Fibroblast of the conjunctiva (primary cell): ENCODE results near the gene CREM.
A peak's percentile ranks its signal among the peaks of the same experiment; 100 is the strongest.
"Not testable (repeated sequence)": the region's sequence is repeated elsewhere in the genome, so short reads cannot be mapped to it uniquely, and the experiment has no call there.

Source experiments
- DNase-seq: peaks from one replicate; pipeline ENCODE4 v3.0.0-alpha.2; 2010; ENCODE audit warnings: low read depth

The CREM gene

GRCh38 chr10:35194906-35195305 lies 68.3 kb downstream of the CREM start:
- DNase-seq, result no peak

- peak; percentile 87 for DNase-seq
These were observed 69.0 kb downstream of the CREM start for GRCh38 chr10:35195361-35196306.

DNA sequence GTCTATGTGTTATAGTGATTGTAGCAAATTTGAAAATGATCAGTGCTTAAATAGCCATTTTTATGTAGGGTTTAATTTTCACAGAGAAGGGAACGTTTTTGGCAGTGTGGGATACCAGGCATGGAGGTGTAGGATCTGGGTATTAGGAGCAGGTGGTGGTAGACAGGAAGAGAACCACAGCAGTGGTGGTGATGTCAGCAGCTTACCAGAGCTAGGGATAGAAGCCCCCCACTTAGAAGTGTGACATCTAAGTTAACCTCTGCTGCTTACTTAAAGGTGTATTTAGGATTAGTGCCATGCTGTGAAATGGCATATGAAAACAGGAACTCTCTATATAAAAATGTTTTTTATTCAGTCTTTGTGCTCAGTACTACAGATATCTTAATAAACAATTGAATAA lies 73.8 kb downstream of the CREM start:
- DNase-seq, result no peak

DNA sequence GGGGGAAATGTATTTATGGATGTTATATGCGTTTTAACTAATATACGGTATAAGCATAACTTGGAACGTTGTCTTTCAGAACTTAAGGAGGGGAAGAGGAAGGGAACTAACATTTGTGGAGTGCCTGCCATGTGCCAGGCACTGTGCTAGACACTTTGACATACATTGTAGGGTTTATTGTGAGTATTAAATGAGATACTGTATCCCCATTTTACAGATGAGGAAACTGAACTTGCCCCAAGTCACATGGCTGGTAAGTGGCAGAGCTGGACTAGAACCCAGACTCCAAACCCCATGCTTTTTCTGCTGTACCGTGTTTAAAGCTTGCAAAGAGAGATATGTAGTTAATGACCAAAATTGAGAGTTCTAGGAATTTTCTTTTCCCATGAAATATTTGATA lies 74.6 kb downstream of the CREM start:
- no peak for DNase-seq

- no peak for DNase-seq
These were observed 75.4 kb downstream of the CREM start for GRCh38 chr10:35202050-35202449.

- no peak for DNase-seq
These were observed 77.1 kb downstream of the CREM start for GRCh38 chr10:35203745-35204144.

DNA sequence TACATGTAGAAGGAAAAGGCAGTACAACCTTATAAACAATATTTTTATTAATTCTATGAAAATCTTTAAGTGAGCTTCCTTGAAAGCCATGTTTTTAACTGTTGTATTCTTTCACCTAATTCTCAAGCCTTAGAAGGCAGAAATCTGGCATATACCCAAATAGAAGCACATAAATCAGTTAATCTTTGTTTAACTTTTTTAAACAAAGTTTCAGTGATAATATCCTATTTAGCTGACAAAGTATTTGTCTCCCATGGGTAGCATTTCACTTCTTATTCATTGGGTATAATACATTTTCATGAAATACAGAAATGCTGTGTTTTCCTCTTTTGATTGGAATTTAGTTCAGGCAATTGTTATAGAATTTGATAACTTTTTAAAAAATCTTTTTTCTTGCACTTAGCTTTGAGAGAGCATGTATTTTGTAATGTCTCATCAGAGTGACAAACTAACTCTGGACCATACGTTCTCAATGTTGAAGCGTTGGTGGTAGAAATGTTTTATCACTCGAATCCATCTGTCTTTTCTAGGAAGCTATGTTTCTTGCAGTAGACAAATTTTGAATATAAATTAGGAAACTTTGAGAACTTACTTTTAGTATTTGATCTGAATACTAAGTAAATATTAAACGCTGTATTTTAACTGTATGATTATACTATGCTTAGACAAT lies 78.1 kb downstream of the CREM start:
- no peak for DNase-seq

GRCh38 chr10:35206274-35206673 lies 79.6 kb downstream of the CREM start:
- no peak for DNase-seq

- DNase-seq, result no peak
These were observed 81.9 kb downstream of the CREM start for GRCh38 chr10:35208536-35208935.

DNA sequence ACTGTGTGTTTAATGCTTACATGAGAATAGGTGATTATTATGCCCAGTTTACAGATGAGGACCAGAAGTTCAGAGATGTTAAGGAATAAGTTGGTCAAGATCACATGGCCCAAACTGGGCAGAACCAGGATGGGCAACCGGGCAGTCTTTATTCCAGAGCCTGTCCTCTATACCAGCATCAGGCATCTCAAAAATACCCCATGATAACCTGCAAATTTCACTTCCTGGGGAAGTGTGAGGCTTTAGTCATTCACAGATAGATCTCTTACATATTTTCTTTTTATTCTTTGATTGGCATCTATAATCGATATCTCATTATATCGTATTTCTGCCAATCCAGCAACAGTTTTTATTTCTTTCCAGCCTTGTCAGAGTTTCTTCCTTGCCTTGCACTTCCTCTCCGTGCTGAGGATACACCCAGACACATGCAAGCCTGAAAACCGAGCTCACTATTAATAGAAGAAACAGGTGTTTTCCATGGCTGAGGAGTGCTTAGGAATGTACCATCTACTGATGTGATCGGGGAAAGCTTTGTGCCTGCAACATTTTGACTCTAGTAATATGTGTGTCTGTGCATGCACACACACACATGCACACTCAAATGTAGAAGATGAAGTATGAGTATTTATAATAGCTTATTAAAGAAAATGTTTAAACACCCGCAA lies 82.4 kb downstream of the CREM start:
- DNase-seq, result no peak

DNA sequence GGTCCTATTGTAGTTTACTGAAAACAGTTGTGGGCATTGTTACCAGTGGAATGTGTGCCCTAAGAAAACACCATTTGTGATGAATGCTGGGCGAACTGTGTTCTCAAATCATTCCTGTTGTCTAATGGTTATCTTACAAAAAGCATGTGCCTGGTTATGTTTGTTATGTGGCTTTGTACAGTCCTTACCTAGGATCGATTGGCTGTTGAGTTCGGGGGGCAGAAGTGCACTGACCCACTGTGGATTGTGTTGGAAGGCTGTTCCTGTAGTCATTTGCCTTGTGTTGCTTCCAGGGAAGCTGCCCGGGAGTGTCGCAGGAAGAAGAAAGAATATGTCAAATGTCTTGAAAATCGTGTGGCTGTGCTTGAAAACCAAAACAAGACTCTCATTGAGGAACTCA lies 84.3 kb downstream of the CREM start:
- DNase-seq, result no peak

DNA sequence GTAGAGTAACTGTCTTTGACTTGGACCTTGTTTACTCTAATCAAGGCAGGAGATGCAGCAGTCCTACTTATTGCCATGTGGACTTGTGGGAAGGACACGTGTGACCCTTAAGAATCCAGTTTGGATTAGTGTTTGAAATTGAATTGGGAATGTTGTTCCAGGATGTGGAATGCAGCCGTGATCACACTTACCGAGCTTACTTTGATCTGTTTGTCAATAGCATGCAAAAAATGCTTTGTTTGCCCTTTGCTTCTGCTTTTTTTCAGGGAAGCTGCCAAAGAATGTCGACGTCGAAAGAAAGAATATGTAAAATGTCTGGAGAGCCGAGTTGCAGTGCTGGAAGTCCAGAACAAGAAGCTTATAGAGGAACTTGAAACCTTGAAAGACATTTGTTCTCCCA lies 84.7 kb downstream of the CREM start:
- DNase-seq, result no peak

DNA sequence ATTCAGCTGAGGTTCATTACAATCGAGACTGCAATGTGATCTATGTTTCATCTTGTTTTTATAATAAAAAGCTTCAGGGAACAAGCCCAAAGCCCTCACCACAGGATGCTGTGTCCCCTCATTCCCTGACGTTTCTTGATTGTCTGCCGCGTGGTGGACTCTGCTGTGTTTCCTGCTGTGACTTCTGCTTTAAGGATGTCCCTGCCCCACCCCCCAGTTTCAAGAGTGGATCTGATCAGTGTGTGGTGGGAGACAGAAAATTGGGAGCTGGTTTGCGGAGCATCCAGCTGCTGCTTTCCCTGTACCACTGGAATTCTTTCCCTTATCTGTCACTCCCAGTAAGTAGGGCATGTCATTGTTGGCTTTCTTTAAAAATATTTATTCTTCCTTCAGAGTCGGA lies 86.2 kb downstream of the CREM start:
- DNase-seq, result no peak

- no peak for DNase-seq
These were observed 87.1 kb downstream of the CREM start for GRCh38 chr10:35213699-35214098.

- no peak for DNase-seq
These were observed 88.0 kb downstream of the CREM start for GRCh38 chr10:35214607-35215020.

DNA sequence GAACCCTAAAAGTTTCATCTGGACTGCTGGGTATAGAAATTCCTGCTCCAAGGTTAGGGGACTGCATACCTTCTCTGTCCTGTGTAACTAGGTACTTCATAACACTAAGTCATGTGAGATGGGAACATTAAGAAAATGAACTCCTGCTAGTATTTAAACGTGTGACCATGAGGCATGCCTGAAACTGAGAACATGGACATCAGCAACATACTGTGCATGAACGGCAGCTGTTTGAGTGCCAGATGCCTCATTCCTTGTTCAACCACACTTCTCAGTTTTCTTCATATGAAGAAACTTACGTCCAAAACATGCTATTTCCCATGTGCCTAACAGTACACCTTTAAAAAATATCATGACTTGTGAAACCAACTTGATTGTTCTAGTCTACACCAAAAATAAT lies 88.5 kb downstream of the CREM start:
- DNase-seq, result no peak

DNA sequence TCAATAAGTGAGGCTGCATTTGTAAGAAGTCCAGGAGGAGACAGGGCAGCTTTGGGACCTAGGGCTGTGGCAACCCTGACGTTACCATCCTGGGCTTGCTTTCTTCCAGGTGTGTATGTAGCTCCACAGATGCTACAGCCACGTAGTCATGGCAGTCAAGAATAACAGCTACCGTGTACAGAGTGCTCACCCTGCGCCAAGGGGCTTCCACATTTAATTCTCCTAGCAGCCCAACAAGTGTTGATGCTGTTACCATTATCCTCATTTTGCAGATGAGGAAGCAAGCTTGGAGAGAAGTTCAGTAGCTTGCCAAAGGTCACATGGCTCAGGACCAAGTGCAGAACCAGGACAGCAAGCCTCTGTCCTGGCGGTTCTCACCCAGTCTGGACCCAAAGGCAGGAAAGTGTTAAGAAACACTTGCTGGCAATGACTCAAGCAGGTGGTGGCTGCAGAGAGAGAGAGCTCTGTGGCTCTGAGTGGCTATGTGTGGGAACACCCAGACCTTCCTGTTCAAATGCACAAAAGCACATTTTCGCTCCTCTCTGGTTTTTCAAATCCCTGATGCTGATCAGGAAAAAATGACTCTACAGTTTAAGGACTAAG lies 89.8 kb downstream of the CREM start:
- DNase-seq, result no peak

GRCh38 chr10:35216956-35217355 lies 90.3 kb downstream of the CREM start:
- DNase-seq, result not testable (repeated sequence)

DNA sequence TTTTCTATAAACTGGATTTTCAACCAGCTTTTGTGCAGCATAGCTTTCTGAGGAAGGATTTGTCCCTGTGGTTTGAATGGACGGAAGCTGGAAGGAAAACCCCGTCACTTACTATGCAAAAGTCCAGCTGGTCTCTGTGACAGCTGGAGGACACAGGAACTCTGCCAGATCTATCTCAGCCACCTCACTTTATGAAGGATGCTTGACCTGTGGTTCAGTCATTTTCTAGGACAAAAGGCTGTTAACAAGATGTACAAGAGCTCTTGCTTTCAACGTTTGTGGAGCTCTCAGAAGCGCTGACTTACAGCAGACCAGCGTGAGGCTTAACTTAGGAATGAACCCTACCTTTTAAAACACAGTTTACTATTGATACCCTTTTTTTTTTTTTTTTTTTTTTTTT lies 90.8 kb downstream of the CREM start:
- no peak for DNase-seq

DNA sequence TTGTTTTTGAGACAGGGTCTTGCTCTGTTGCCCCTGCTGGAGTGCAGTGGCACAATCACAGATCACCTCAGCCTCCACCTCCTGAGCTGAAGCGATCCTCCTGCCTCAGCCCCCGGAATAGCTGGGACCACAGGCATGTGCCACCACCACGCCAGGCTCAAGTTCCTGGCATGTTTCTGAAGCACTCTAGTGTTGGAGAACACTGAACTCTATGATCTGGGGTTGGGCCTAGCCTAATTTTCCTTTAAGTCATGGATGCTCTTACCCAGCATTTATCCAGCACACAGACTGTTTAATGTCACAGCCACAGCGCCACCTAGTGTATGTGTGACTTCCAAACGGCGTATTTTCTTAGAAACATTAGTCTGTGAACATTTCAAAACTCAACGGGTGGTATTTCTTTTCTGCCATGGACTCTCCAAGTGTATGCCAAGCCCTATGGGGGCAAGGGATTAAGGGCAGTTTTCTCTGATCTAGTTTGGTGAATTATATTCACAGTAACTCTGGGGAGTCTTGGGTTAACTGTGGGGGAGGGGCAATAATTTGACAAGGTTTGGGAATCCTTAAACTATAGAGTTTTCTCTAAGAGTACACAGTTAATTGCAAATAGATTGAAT lies 91.8 kb downstream of the CREM start:
- DNase-seq, result peak; percentile 88

DNA sequence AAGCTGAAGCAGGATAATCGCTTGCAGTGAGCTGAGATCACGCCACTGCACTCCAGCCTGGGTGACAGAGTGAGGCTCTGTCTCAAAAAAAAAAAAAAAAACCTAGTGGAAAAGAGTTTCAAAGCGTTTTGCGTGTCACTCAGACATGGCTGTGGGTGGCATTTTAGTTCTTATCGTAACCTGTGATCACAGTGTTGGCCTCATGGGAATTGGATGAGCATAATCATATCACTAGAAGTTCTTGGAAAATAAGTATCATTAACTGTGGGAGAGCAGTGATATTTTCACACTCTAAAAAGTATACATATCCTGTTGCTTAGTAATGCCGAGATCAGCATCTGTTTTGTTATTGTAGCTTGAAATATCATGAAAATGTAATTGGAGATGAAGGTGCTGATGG lies 92.6 kb downstream of the CREM start:
- no peak for DNase-seq
